Neural cell (in vitro differentiated cells): ENCODE results near the gene ZNF391. TPM values are rescaled to one million over a fixed set of nuclear protein-coding genes. Genes with fewer than 3 reads are reported as not detected.

Experiments used
- H2AFZ ChIP-seq: fragments of 200-600, 300-800 bp; sonication (generic), shearing (Covaris generic); 2 replicates; pipeline ENCODE4 v1.6.0; 2014; ENCODE audit warnings: low read depth, mild to moderate bottlenecking, antibody characterized with exemption, low read length, moderate library complexity
- H3F3A ChIP-seq: fragments of 200-600 bp; shearing (Covaris generic); 2 replicates; pipeline ENCODE4 v1.6.1; 2016; ENCODE audit warnings: mild to moderate bottlenecking, moderate library complexity, mixed read lengths, antibody characterized with exemption, low read length; ENCODE audit not compliant: insufficient read depth, poor library complexity, severe bottlenecking
- H3K27ac ChIP-seq: fragments of 200-600, 300-800 bp; sonication (generic), shearing (Covaris generic); 2 replicates; pipeline ENCODE4 v1.5.1; 2014; ENCODE audit warnings: mild to moderate bottlenecking, low read length, moderate library complexity
- H3K27me3 ChIP-seq: fragments of 300-800, 200-600 bp; sonication (generic), shearing (Covaris generic); 2 replicates; pipeline ENCODE4 v1.6.0; 2014; ENCODE audit warnings: mild to moderate bottlenecking, low read depth, low read length, moderate library complexity; ENCODE audit not compliant: insufficient read depth
- H3K36me3 ChIP-seq: fragments of 300-800, 200-600 bp; sonication (generic), shearing (Covaris generic); 2 replicates; pipeline ENCODE4 v1.5.1; 2014; ENCODE audit warnings: mild to moderate bottlenecking, antibody characterized with exemption, low read length, moderate library complexity; ENCODE audit not compliant: insufficient read depth
- H3K4me2 ChIP-seq: fragments of 300-800, 200-600 bp; sonication (generic), shearing (Covaris generic); 2 replicates; pipeline ENCODE4 v1.6.0; 2014; ENCODE audit warnings: mild to moderate bottlenecking, low read length
- H3K4me3 ChIP-seq: fragments of 300-800, 200-600 bp; sonication (generic), shearing (Covaris generic); 2 replicates; pipeline ENCODE4 v1.5.1; 2014; ENCODE audit warnings: mild to moderate bottlenecking, low read length, moderate library complexity
- H3K79me2 ChIP-seq: fragments of 200-600 bp; shearing (Covaris generic); replicated peaks from 2 replicates; pipeline ENCODE4 v1.6.0; 2014; ENCODE audit warnings: mild to moderate bottlenecking, low read length, moderate library complexity; ENCODE audit not compliant: insufficient read depth
- H3K9ac ChIP-seq: fragments of 300-800, 200-600 bp; sonication (generic), shearing (Covaris generic); 2 replicates; pipeline ENCODE4 v1.6.1; 2016; ENCODE audit warnings: mild to moderate bottlenecking, low read length, mixed read lengths
- H3K9me2 ChIP-seq: fragments of 200-600 bp; shearing (Covaris generic); 2 replicates; pipeline ENCODE4 v1.6.1; 2016; ENCODE audit warnings: mild to moderate bottlenecking, low read length, mixed read lengths; ENCODE audit not compliant: insufficient read depth
- H3K9me3 ChIP-seq: fragments of 200-600, 300-800 bp; sonication (generic), shearing (Covaris generic); 2 replicates; pipeline ENCODE4 v1.6.1; 2016; ENCODE audit warnings: mild to moderate bottlenecking, mixed run types, low read length, moderate library complexity, mixed read lengths
- H4K20me1 ChIP-seq: fragments of 200-600 bp; shearing (Covaris generic); 2 replicates; pipeline ENCODE4 v1.6.1; 2016; ENCODE audit warnings: mild to moderate bottlenecking, mixed run types; ENCODE audit not compliant: insufficient read depth
- CTCF ChIP-seq: fragments of 450-650 bp; IDR thresholded peaks from 2 replicates; pipeline ENCODE4 v1.5.1; 2014; ENCODE audit warnings: antibody characterized with exemption, mild to moderate bottlenecking, moderate library complexity; ENCODE audit not compliant: poor library complexity, severe bottlenecking
- EP300 ChIP-seq: fragments of 450-650 bp; conservative IDR thresholded peaks from 2 replicates; pipeline ENCODE4 v1.6.1; 2014; ENCODE audit warnings: antibody characterized with exemption, mild to moderate bottlenecking, moderate library complexity; ENCODE audit not compliant: poor library complexity, severe bottlenecking
- EZH2 ChIP-seq: fragments of 200-600, 300-800 bp; shearing (Covaris generic), sonication (generic); IDR thresholded peaks from 2 replicates; pipeline ENCODE4 v1.6.1; 2014; ENCODE audit warnings: antibody characterized with exemption, low read length, borderline replicate concordance, mild to moderate bottlenecking; ENCODE audit not compliant: insufficient read depth, poor library complexity, severe bottlenecking
- MXI1 ChIP-seq: fragments of 450-650 bp; conservative IDR thresholded peaks from 2 replicates; pipeline ENCODE4 v1.6.1; 2014; ENCODE audit warnings: antibody characterized with exemption, mild to moderate bottlenecking; ENCODE audit not compliant: poor library complexity, severe bottlenecking
- POLR2AphosphoS5 ChIP-seq: IDR thresholded peaks from 2 replicates; pipeline ENCODE4 v1.6.1; 2012
- RAD21 ChIP-seq: fragments of 450-650 bp; conservative IDR thresholded peaks from 2 replicates; pipeline ENCODE4 v1.6.1; 2014; ENCODE audit warnings: antibody characterized with exemption, mild to moderate bottlenecking, moderate library complexity
- REST ChIP-seq: IDR thresholded peaks from 2 replicates; pipeline ENCODE4 v1.6.1; 2012; ENCODE audit warnings: borderline replicate concordance
- SMC3 ChIP-seq: fragments of 450-650 bp; conservative IDR thresholded peaks from 2 replicates; pipeline ENCODE4 v1.6.1; 2014; ENCODE audit warnings: antibody characterized with exemption, mild to moderate bottlenecking, moderate library complexity; ENCODE audit not compliant: poor library complexity
- TAF1 ChIP-seq: IDR thresholded peaks from 2 replicates; pipeline ENCODE4 v1.6.1; 2012; ENCODE audit warnings: low read depth
- polyA plus RNA-seq: library from polyadenylated mRNA; depleted of rRNA; stranded (reverse); fragments of >200 nt; gene quantifications from 2 replicates; pipeline ENCODE4 v1.2.3, GENCODE V29; 2014

Gene ZNF391
- polyA plus RNA-seq, 1 donor from 2014 or later: 2.9 TPM

- TF ChIP-seq SMC3 (no peak), TAF1 (no peak), POLR2AphosphoS5 (no peak), EZH2 (no peak), CTCF (no peak), REST (no peak), EP300 (no peak), RAD21 (no peak), MXI1 (no peak)
- Histone ChIP-seq H3K79me2 (no peaks in the 10 kb centered on the region), H3K9me2 (no peaks in the 10 kb centered on the region), H3K4me2 (no peak overlapping the region), H2AFZ (no peak overlapping the region), H3K36me3 (no peaks in the 10 kb centered on the region), H4K20me1 (no peaks in the 10 kb centered on the region), H3K9me3 (peaks cover 5% of the 10 kb centered on the region), H3K4me3 (no peak overlapping the region), H3K9ac (no peak overlapping the region), H3K27me3 (no peaks in the 10 kb centered on the region), H3K27ac (no peak overlapping the region), H3F3A (no peaks in the 10 kb centered on the region)
Observed at GRCh38 chr6:27442932-27443331, 54.4 kb downstream of the ZNF391 start.

GRCh38 chr6:27448456-27448855 lies 59.9 kb downstream of the ZNF391 start:
- H3K36me3 ChIP-seq: peaks cover 30% of the 10 kb centered on the region
- H3K9me3 ChIP-seq: peaks cover 48% of the 10 kb centered on the region
- no peak overlapping the region for H3K4me3 ChIP-seq
- H3K9me2 ChIP-seq: no peaks in the 10 kb centered on the region
- H3K9ac ChIP-seq: no peak overlapping the region
- H2AFZ ChIP-seq: no peak overlapping the region
- no peaks in the 10 kb centered on the region for H3F3A ChIP-seq
- H3K27ac ChIP-seq: no peak overlapping the region
- no peaks in the 10 kb centered on the region for H3K27me3 ChIP-seq
- H3K79me2 ChIP-seq: no peaks in the 10 kb centered on the region
- H4K20me1 ChIP-seq: no peaks in the 10 kb centered on the region
- no peak for TF ChIP-seq CTCF
- no peak for TF ChIP-seq SMC3
- no peak for TF ChIP-seq MXI1
- TF ChIP-seq REST: no peak
- TF ChIP-seq TAF1: no peak
- TF ChIP-seq POLR2AphosphoS5: no peak
- TF ChIP-seq RAD21: no peak
- TF ChIP-seq EZH2: no peak
- TF ChIP-seq EP300: no peak
- no peak overlapping the region for H3K4me2 ChIP-seq
